Embryonic facial prominence (tissue), 1 donor: Measurements from ENCODE around the gene UPB1.

ENCODE experiments used
- DNase-seq: peaks from one replicate; pipeline ENCODE4 v3.0.0-alpha.2; 2016; ENCODE audit errors: extremely low spot score

Gene UPB1

DNA sequence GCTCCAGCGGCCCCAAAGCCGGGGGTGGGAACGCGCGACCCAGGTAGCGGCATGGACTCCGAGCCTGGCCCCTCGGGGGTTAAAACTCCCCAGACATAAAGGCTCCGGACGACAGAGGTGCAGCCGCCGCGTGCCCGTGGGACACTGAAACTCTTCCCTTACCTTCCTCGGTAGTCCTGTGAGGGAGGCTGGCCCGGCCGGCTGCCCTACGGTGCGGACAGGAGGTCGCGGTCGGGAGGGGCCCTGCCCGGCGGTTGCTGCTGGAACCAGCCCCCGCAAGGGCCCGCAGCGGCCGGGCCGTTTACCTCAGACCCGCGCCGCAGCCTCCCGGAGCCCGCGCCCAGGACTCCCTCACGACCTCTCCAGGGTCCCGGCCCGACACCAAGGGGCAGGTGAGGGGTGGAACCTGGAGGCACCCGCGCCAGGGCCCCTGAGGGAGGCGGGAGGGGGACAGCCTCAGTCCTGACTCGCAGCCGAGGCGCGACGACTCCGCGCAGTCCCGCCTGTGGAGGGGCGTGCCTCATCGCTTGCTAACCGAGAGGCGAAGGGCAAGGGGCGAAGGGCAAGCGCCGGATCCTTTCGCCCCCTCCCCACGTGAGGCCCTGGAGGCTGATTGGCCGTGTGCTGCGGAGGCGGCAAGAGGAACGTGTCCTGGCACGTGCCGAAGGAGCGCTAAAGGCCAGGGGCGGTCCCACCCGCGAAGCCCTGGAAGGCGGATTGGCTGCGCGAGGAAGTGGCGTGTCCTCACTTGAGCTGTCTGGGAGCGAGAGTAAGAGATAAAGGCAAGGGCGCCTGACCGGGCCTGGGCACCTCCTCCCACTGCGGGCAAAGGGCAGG is at the start of gene UPB1:
Gene UPB1, plus strand, starts transcription at position 805 of the 837 bp plus-strand sequence. CDS start 72 bp downstream, outside the sequence.
- no peak for DNase-seq

DNA sequence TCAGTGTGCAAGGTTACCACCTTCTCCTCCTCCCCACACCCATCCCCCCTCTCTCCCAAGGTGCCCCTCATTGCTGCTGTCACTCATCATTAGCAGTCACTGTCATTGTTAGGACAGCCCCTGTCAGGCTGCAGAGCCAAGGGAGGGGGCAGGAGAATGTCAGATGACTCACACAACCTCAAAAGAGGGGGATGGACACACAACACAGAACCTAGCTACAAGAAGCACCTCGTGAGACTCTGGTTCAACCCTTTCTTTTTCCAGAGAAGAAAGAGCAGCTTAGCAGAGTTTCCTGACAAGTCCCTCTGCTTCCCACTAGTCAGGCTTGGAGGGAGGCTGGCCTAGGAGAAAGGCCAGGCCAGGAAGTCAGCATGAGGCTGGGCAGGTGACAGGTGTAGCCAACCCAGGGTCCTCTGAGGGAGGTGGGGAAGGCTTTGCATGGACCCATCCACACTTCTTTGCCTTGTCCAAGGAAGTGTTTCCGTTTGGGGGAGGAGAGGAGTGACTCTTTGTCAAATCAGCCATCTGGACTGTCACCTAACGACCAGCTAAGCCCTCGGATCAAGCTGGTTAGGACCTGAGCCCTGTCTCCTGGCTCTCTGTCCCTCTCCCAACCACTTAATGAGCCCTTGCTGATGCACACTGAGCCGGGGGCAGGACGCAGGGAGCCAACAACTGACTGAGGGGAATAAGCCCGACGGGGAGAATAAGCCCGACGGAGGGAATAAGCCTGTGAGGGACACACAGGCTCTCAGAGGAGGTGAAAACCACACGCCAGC is 49.5 kb upstream of the UPB1 start:
- no peak for DNase-seq

DNA sequence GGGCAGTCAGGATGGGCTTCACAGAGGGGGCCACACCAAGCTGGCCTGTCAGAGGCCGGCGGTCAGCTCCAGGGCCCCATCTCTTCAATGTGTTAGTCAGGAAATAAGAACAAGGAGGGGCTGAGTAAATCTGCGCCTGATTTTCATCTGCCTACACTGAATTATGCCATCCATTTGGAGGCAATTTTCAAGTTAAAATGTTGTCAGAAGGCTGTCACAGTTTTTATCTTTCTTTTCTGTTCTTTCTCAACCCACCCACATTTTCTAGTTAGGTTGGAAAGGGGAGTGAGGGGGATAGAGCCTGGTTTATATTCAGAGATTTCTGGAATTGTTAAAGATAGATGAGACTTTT is 48.9 kb upstream of the UPB1 start:
- DNase-seq = no peak

DNA sequence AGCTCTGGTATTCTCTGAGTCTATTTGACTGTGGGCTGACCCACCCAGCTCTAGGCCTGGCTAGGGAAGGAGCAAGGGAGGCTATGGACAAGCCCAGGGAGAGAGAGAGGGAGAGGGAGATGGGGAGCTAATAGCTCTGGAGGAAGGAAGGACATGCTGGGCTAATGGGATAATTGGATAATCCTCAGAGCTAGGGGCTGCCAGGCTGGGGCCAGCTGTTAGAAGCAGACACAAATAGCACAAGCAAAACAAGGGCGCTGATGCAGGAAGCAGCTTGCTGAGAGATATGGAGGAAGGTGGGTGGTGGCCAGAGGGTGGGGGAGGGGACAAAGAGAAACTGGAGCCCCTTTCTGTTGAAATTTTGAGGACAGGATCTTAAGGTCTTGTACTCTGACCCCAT is 44.5 kb upstream of the UPB1 start:
- DNase-seq = no peak

DNA sequence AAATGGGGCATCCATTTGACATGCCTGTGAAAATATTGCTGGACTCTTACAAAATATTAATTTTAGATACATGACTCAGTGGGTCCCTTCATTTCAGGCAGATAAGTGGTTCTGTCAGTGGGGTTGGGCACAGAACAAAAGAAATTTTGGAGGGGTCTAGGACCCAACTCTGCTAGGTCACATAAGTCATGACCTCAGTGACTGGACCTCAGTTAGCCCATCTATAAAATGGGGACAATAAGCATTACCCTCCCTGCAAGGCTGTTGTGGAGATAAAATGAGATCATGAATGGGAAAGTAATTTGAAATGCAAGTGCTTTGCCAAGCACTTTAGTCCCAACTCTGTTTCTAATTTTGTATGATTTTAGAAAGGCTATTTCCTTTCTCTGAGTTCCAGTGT is 44.0 kb upstream of the UPB1 start:
- no peak for DNase-seq

DNA sequence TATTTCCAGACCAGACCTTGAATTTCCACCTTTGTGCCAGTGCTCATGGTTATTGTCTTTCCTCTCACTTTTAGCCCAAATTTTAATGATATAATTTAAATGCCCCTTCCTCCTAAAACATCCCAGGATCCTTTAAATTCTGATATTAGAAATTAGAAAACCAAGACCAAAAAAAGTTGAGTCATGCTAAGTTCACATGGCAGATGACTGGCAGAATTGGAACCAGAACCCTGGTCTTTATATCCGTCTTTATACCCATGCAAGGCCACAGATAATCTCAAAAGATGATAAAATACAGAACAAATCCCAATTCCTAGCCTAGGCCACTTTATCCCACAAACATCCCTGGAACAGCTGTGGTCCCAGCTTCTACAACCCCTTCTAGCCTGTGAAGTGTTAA is 41.3 kb upstream of the UPB1 start:
- no peak for DNase-seq

DNA sequence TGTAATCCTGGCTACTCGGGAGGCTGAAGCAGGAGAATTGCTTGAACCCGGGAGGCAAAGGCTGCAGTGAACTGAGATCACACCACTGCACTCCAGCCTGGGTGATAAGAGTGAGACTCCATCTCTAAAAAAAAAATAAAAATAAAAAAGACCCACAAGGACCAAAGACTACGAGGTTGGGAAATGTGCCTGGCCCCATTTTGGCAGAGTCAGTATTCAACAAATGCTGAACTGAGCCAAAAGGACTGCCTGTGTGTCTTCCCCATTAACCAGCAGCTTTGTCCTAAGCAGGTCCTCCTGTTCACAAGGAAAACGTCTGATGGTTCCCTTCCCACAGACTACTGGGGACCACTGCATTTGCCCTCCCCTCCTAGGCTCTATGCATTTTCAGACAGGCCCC is 40.1 kb upstream of the UPB1 start:
- DNase-seq = no peak

DNA sequence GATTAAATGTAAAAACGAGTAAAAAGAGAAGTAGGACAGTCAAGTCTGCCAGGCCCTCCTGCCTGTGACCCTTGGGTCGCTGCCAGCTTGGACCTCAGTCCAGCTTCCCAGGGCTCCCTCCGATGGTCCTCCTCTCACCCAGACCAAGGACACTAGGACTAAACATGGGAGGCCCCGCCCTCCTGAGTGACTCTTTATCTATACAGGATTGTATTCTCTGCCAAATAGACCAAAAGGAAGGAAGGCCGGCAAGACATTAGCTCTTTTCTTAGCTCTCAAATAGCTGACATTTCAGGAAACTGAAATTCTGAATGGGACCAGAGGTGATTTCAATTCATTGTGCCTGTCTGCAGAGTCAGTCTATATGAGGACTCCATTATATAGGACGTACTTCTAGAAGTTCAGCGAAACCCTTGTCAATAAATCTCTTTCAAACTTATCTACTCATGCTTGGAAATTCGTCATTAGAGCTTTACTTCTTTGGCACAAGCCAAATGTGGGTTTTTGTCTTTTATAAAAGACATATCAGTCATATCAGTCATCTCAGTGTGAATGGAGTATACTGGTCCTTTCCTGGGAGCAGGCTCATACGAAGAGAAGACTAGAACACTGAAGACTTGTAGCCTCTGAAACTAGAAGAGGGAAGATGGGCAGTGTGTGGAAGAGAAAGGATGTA is 39.2 kb upstream of the UPB1 start:
- DNase-seq = no peak

DNA sequence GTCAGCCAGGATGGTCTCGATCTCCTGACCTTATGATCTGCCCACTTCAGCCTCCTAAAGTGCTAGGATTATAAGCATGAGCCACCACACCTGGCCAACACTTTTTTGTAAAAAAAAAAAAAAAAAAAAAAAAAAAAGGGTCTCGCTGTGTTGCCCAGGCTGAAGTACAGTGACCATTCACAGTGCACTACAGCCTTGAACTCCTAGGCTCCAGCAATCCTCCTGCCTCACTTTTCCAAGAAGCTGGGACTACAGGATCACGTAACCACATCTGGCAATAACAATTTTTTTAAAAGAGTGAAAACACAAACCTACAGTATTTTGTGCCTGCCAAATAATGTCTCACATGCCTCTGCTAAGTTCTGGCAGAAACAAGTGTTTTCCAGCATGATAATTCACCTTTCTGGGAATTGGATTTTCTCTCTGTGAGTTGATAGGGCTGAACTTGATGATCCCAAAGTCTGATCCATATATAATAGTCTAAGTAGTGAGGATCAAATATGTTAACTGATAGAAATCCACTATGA is 37.2 kb upstream of the UPB1 start:
- no peak for DNase-seq

DNA sequence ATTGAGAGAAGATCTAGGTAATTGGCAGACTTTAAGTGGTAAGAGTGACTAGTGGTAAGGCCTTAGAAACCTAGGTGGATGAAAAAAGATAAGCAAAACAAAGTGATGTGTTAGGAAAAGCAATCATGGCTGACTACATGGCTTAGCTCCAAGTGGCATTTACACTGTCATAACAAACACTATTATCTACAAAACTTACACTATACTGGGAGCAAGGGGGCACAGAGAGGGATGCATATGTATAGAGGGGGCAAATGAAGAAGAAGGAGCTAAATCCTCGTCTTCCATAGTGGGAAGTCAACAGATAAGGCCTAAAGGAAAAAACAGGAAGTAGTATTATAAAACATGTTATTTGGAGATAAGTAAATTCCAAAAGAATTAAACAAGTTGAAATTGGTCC is 35.2 kb upstream of the UPB1 start:
- DNase-seq = no peak

DNA sequence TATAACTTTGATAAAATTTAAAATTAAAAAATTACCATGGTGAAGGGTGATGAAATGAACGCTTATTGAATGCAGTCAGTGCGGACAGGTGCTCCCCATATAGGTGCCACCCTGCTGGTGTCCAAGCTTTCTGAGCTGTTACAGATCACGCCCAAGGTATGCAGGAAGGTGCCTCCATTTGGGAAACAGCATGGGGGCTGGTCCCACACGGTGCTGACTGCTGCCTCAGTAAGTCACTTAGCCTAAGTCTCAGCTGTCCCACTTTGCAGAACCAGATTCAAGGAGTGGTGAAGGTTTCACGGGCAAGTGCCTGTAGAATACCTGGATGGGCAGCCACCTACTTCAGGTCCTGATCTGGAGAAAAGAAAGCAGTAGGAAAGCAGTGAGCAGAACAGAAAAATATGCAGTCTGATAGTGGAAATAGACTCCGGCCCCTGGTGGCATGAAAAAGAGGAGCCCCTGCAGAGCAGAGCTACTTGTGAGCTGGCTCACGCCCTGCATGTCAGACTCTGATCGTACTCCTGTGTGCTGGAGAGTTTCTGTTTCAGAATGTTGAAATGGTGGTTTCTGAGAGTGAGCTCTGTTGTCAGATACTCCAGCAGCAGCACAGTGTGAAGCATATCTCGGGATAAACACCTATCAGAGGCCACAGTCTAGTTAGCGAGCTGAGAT is 34.6 kb upstream of the UPB1 start:
- no peak for DNase-seq

DNA sequence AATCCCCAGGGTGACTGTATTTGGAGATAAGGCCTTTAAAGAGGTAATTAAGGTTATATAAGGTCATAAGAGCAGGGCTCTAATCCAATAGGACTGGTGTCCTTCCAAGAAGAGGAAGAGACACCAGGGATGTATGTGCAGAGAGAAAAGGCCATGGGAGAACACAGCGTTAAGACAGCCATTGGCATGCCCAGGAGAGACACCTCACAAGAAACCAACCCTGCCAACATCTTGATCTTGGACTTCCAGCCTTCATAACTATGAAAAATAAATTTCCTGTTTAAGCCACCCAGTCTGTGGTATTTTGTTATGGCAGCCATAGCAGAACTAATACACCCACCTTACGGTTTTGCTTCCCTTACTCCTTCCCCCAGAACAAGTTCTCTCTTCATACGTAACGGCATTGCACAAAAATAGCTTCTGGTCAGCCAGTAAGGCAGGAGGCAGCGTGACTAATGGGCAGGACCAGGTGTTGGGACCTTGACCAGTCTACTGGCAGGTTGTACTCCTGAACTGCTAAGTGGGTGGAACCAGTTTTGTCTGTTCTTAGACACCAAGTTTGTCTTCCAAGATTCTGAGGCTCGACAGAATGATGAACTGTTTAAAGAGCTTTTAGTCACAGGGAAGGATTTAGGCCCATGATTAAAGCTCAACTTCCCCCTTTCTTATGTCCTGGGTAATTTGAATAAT is 31.9 kb upstream of the UPB1 start:
- no peak for DNase-seq

DNA sequence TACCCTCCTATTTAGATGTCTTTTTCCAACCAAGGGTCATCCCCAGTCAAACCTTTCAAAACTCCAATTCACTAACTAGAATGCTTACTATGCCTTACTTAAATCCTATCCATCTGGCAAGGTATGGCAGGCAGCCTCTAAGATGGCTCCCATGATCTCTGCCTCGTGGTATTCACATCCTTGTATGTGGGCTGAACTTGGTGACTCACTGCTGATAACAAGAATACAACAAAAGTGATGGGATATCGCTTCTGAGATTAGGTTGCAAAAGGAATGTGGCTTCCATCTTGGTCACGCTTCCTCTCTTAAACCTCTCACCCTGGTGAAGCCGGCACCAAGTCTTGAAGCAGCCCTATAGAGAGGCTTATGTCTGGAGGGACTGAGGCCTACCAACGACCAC is 29.6 kb upstream of the UPB1 start:
- DNase-seq = no peak

DNA sequence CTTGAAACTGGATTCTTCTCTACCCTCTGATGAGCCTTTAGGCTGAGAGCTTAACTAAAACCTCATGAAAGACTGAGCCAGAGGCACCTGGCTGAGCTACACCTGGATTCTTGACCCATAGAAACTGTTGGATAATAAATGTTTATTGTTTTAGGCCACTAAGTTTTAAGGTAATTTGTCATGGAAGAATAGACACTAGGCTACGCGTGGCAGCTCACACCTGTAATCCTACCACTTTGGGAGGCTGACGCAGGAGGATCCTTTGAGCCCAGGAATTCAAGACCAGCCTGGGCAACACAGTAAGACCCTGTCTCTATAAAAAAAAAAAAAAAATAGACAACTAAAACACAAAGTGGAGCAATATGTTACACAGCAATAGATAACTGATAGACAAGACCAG is 29.2 kb upstream of the UPB1 start:
- no peak for DNase-seq

DNA sequence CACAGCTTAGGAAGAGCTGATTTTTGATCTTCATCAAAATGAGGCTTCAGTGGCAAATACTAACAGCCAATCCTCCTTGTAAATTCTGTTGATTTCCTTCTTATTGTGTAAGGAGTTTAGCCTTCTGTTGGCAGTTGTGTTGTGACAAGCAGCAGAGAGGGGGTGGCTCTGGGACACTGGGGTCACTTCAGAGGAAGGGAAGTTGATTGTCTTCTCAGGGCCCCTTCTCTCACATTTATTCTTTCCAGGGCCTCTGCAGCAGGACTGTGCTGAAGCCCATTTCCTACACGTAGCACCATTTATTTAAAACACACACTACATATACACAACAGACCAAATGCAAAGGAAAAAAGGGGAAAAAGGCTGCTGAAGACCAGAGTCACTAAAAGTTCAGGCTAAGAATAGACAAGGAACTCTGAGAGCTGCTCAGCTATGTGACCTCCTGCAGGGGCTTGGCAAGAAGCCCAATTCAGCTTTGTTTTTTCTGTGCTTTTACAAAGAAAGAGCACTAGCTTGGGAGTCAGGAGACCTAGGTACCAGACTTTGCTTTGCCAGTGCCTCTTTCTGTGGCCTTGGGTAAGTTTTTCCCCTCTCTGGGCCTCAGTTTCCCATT is 28.3 kb upstream of the UPB1 start:
- DNase-seq = no peak

DNA sequence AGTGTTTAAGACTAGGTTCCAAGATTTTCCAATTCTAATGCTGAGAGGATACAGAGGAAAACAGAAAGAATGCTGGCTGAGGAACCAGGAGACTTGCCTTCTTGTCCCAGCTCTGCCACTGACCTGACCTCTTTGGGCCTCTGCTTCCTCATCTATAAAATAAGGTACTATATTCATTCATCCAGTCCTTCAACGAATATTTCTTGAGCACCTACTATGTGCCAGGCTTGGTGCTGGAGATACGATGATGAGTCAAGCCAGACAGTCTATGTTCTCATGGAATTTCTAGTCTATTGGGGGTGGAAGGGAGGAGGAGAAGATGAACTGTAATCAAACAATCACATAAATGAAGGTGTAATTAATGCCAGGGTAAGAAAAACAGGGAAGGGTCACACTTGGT is 27.8 kb upstream of the UPB1 start:
- DNase-seq = no peak

DNA sequence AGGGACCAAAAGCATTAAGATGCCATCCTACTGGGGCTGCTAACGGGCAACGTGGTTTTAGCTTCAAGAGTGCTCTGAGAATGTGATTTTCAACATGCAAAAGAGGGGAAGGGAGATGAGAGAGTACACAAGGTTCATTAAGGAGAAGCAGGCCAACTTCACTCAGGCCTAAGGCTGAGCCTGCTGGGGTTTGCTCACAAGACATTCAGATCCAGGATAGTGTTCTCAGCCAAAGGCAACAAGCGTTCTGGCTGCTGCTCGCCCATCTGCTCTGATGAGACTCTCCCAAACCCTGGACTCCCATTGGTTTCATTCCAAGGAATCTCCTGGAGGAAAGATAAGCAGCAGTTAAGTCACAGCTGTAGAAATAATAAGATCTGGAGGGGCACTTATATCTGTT is 23.6 kb upstream of the UPB1 start:
- no peak for DNase-seq

DNA sequence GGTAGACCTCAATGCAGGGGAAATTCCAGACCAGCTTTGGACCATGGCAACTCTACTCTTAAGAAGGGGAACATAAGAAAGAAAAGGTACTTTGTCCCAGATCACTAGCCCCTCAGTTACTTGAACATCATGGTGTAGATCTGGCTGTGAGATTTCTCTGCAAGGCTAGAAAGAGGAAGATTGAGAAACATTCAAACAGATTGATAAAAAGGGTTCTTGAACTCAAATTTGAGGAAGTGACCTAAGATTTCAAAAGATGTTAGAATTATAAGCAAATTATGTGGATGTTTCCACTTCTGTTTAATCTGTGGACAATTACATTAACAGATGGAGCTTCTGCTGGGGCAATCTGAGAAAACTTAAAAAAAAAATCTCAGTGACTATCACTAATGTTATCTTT is 21.8 kb upstream of the UPB1 start:
- no peak for DNase-seq

DNA sequence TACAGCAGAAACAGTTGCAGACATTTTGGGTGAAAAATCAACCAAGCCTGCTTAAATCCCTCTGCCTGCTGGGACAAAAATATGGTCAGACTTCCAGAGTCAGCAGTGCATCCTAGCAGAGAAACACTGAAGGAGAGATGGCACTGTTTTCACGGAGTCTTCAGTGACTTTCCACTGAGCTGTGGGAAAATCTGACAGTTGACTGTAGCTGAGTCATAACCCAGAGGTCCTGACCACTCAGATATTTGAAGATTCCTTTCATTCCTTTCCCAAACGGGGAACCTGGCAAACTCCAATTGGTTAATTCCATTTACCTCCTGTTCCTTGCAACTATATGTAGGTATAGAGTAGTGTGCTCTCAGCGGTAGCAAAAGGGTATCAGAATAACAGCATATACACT is 20.9 kb upstream of the UPB1 start:
- no peak for DNase-seq

DNA sequence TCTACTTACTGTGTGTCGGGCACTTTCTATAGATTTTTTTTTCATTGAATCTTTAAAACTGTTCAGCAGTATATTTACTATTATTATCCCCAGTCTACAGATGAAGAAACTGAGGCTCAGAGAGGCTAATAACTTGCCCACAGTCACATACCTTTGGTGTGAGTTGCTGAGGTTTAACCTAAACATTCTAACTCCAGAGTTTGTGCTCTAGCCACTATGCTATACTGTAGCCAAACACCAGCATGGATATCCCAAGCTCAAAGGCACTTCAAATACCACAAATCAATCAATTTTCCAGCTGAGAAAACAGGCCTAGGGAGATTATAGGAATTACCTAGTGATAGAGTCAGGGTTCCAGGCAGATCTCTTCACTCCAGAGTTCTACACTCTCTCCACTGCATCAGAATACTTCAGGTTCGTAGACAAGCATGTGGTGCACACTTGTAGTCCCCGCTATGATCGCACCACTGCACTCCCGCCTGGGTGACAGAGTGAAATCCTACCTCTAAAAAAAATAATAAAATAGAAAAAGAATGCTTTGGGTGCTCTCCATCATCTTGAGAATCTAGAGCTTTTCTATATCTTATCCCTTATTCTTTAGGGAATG is 20.4 kb upstream of the UPB1 start:
- DNase-seq = no peak

DNA sequence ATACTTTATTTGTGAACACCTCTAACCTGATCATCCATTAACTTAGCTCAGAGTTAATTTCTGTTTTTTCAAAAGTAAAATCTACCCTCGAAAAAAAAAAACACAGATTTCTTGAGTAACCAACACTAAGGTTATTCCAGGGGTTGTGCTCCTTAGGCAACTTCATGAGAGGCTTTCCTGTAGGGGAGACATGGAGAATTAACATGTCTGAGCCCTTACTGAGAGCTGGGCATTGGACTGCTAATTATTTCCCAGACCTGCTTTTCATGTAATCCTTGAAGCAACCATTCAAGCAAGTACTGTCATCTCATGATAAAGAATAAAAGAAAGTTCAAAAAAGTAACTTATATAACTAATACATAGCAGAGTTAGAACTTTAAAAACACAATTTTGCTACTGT is 13.5 kb upstream of the UPB1 start:
- DNase-seq = no peak
